22Rv1 (cell line): ENCODE measurements around the gene ITPKB.

Experiments used
- H3K27ac ChIP-seq: fragments of 450-650 bp; 2 replicates; pipeline ENCODE4 v1.5.1; 2017
- CTCF ChIP-seq: fragments of 450-650 bp; IDR thresholded peaks from 2 replicates; pipeline ENCODE4 v1.5.1; 2017; ENCODE audit warnings: mild to moderate bottlenecking
- ZFX ChIP-seq: fragments of 450-650 bp; IDR thresholded peaks from 2 replicates; pipeline ENCODE4 v1.6.1; 2017; ENCODE audit warnings: antibody characterized with exemption, borderline replicate concordance

Gene ITPKB

GRCh38 chr1:226665505-226666163, 73.4 kb downstream of the ITPKB start:
- H3K27ac ChIP-seq: no peak overlapping the region

DNA sequence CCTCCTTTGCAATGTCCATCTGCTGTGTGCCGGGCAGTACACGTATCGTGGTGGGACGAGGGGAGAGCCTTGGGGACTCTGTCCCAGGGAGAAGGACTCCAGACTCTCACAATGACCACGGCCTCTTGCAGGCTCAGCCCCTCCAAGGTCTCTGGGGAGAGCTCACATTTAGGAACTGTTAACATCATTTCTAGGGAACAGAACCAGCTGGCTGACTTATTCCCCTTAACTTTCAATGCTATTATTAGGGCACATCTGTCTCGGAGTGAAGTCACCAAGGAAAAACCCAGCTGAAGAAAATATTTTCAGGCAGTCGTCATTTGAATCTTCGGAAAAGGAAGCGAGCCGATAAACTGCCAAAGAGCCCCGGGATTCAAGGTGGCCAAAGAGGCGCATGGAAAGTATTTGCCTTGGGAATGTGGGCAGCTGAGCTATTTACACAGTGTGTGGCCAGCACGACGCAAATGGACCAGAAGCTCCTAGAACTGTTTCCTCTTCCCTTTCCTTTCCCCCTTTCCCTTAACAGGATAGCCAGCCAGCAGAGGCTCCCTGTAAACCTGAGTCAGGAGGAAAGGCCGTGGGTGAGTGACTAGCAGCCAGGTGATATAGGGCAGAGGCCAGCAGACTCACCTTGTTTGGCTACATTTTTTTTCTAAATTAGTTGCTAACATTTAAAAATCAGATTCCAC, 74.5 kb downstream of the ITPKB start:
- H3K27ac ChIP-seq: no peak overlapping the region
- TF ChIP-seq ZFX: no peak
- TF ChIP-seq CTCF: no peak

More at GRCh38 chr1:226665505-226666163, 73.4 kb downstream of the ITPKB start:
- TF ChIP-seq ZFX (no peak), CTCF (no peak)

DNA sequence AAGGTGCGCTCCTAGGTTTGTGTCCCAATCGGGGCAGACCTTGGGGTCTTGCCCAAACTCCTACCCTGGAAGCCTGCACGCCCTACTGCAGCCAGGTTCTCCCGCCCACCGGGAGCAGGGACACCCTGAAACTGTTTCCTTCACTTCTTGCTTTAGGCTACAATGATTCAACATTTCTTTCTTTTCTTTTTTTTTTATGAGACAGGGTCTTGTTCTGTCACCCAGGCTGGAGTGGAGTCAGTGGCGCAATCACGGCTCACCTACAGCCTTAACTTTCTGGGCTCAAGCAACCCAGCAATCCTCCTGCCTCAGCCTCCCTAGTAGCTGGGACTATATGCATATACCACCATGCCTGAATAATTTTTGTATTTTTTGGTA, 75.8 kb downstream of the ITPKB start:
- no peak overlapping the region for H3K27ac ChIP-seq
- no peak for TF ChIP-seq CTCF
- no peak for TF ChIP-seq ZFX

DNA sequence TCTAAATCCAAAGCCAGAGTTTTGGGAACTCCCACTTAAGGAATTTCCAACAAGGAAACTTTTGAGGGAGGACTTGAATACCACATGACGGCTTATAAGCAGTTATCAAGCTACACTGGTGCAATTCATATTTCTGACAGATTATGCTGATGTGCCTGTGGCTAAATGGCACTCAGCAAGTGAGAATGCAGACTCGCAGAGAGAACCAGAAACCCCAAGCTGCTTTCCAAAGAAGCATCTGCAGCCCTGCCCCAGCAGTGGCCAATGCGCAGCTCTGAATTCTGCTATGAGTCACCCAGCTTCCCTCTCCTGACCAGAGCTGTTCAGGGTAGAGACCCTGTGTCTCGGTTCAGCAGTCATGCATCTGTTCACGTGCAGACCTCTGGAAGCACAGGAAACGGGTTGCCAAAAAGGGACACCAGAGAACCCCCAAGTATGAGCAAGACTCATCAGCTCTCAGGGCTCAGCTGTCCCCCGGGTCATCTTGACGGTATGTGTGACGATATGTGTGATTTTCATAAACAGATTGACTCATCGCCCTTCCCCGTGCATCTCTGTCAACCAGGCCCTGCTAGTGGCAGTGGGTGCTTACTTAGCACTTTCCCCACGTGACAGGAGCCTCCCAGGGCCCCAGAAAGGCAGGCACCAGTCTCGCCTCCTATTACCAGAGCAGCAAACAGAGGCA, 76.3 kb downstream of the ITPKB start:
- no peak overlapping the region for H3K27ac ChIP-seq
- no peak for TF ChIP-seq ZFX
- TF ChIP-seq CTCF: no peak

GRCh38 chr1:226661965-226662364, 77.1 kb downstream of the ITPKB start:
- H3K27ac ChIP-seq: no peak overlapping the region
- no peak for TF ChIP-seq ZFX
- no peak for TF ChIP-seq CTCF

GRCh38 chr1:226661271-226661670, 77.8 kb downstream of the ITPKB start:
- TF ChIP-seq CTCF: no peak
- TF ChIP-seq ZFX: no peak
- H3K27ac ChIP-seq: no peak overlapping the region
